OCI-LY7 (cell line): ENCODE measurements around the gene PIK3IP1.

Source experiments
- CTCF ChIP-seq: fragments of 200-600 bp; sonication (generic); conservative IDR thresholded peaks from 2 replicates; pipeline ENCODE4 v1.5.1; 2014; ENCODE audit warnings: mild to moderate bottlenecking, antibody characterized with exemption, low read length, moderate library complexity, mixed read lengths
- EZH2phosphoT487 ChIP-seq: fragments of 200-600 bp; sonication (generic); IDR thresholded peaks from 2 replicates; pipeline ENCODE4 v1.6.1; 2018; ENCODE audit warnings: low read depth, borderline replicate concordance, mild to moderate bottlenecking, mixed run types, antibody characterized with exemption, low read length, moderate library complexity, mixed read lengths

- no peak for TF ChIP-seq CTCF
- no peak for TF ChIP-seq EZH2phosphoT487
Observed at GRCh38 chr22:31341386-31342088, 49.2 kb upstream of the PIK3IP1 start.
